Osteocyte (in vitro differentiated cells): Measurements from ENCODE around the gene UBA3. TPM values are rescaled to one million over a fixed set of nuclear protein-coding genes. Genes with fewer than 3 reads are reported as not detected.

ENCODE experiments used
- DNase-seq: peaks from one replicate; pipeline ENCODE4 v3.0.0; 2021; ENCODE audit warnings: mixed read lengths; ENCODE audit not compliant: unreplicated experiment; ENCODE audit errors: extremely low spot score
- H3K27ac Mint-ChIP-seq: one replicate; pipeline ENCODE4 v1.8.0; 2021; ENCODE audit warnings: mild to moderate bottlenecking, mixed read lengths; ENCODE audit not compliant: unreplicated experiment
- H3K27me3 Mint-ChIP-seq: one replicate; pipeline ENCODE4 v1.8.0; 2021; ENCODE audit warnings: mixed read lengths; ENCODE audit not compliant: unreplicated experiment
- H3K36me3 Mint-ChIP-seq: one replicate; pipeline ENCODE4 v1.8.0; 2021; ENCODE audit warnings: mixed read lengths; ENCODE audit not compliant: unreplicated experiment
- H3K4me1 Mint-ChIP-seq: one replicate; pipeline ENCODE4 v1.8.0; 2021; ENCODE audit warnings: mixed read lengths; ENCODE audit not compliant: unreplicated experiment
- H3K4me3 Mint-ChIP-seq: one replicate; pipeline ENCODE4 v1.8.0; 2021; ENCODE audit warnings: mild to moderate bottlenecking, moderate library complexity, mixed read lengths; ENCODE audit not compliant: unreplicated experiment
- H3K9me3 Mint-ChIP-seq: one replicate; pipeline ENCODE4 v1.8.0; 2021; ENCODE audit warnings: mixed read lengths; ENCODE audit not compliant: unreplicated experiment
- CTCF ChIP-seq: fragments of 200-600 bp; sonication (generic); IDR thresholded peaks from 2 replicates; pipeline ENCODE4 v1.5.0; 2021; ENCODE audit warnings: antibody characterized with exemption, mild to moderate bottlenecking, moderate library complexity
- total RNA-seq: library from RNA; stranded (reverse); gene quantifications from 2 replicates; pipeline ENCODE4 v1.2.1, GENCODE V29; 2021

UBA3 gene
- total RNA-seq, 1 donor from 2014 or later = 75.0 TPM

GRCh38 chr3:69096299-69096698 is 16.1 kb upstream of the UBA3 start:
- H3K27ac Mint-ChIP-seq = peak overlapping the region; percentile 16

DNA sequence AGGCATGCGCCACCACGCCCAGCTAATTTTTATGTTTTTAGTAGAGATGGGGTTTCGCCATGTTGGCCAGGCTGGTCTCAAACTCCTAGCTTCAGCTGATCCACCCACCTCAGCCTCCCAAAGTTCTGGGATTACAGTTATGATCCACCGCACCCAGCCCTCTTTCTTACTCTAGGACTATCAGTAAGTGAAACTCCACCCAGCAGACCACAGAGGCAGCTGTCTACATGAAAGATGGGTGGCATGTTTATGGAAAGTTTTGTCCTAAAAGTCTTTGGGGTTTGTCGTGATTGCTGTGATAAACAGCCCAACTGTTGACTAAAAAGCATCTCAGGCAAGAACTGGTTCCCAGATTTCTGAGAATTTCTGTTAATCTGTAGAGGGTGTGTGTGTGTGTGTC is 15.5 kb upstream of the UBA3 start:
- Mint-ChIP-seq H3K27ac (peak overlapping the region; percentile 16), H3K4me1 (peaks cover 51% of the 10 kb centered on the region), H3K36me3 (peaks cover 8% of the 10 kb centered on the region), H3K27me3 (no peaks in the 10 kb centered on the region), H3K9me3 (no peaks in the 10 kb centered on the region), H3K4me3 (no peak overlapping the region)
- DNase-seq = no peak
- TF ChIP-seq CTCF = no peak

More at GRCh38 chr3:69096299-69096698, 16.1 kb upstream of the UBA3 start:
- TF ChIP-seq CTCF = no peak
- Mint-ChIP-seq H3K9me3 (no peaks in the 10 kb centered on the region), H3K4me3 (no peak overlapping the region), H3K27me3 (no peaks in the 10 kb centered on the region), H3K4me1 (peaks cover 47% of the 10 kb centered on the region), H3K36me3 (peaks cover 8% of the 10 kb centered on the region)
- DNase-seq = no peak

- no peaks in the 10 kb centered on the region for H3K27me3 Mint-ChIP-seq
- H3K4me1 Mint-ChIP-seq = peaks cover 61% of the 10 kb centered on the region
- DNase-seq = no peak
These were observed 14.5 kb upstream of the UBA3 start for GRCh38 chr3:69094467-69095205.

GRCh38 chr3:69092030-69092516 is 11.9 kb upstream of the UBA3 start:
- Mint-ChIP-seq H3K27ac (peak overlapping the region; percentile 57), H3K4me3 (peak overlapping the region; percentile 38), H3K36me3 (peaks cover 8% of the 10 kb centered on the region), H3K9me3 (no peaks in the 10 kb centered on the region), H3K27me3 (no peaks in the 10 kb centered on the region), H3K4me1 (peaks cover 77% of the 10 kb centered on the region)
- no peak for DNase-seq
- no peak for TF ChIP-seq CTCF

More at GRCh38 chr3:69094467-69095205, 14.5 kb upstream of the UBA3 start:
- Mint-ChIP-seq H3K36me3 (peaks cover 8% of the 10 kb centered on the region), H3K4me3 (no peak overlapping the region), H3K9me3 (no peaks in the 10 kb centered on the region), H3K27ac (peak overlapping the region; percentile 51)
- no peak for TF ChIP-seq CTCF

- TF ChIP-seq CTCF = no peak
- peak overlapping the region; percentile 62 for H3K27ac Mint-ChIP-seq
- H3K9me3 Mint-ChIP-seq = no peaks in the 10 kb centered on the region
- DNase-seq = no peak
- H3K4me1 Mint-ChIP-seq = peaks cover 81% of the 10 kb centered on the region
- H3K36me3 Mint-ChIP-seq = peaks cover 8% of the 10 kb centered on the region
- no peak overlapping the region for H3K4me3 Mint-ChIP-seq
- no peaks in the 10 kb centered on the region for H3K27me3 Mint-ChIP-seq
These were observed 11.3 kb upstream of the UBA3 start for GRCh38 chr3:69091389-69092029.
